ENCODE data around the gene PRPS1.
"Not testable (repeated sequence)": the region's sequence is repeated elsewhere in the genome, so short reads cannot be mapped to it uniquely, and the experiment has no call there.

Gene PRPS1

GRCh38 chrX:107658660-107659059 is 30.4 kb downstream of the PRPS1 start:
- H3K27ac ChIP-seq, result no peak overlapping the region
- TF ChIP-seq, protein P1, sequence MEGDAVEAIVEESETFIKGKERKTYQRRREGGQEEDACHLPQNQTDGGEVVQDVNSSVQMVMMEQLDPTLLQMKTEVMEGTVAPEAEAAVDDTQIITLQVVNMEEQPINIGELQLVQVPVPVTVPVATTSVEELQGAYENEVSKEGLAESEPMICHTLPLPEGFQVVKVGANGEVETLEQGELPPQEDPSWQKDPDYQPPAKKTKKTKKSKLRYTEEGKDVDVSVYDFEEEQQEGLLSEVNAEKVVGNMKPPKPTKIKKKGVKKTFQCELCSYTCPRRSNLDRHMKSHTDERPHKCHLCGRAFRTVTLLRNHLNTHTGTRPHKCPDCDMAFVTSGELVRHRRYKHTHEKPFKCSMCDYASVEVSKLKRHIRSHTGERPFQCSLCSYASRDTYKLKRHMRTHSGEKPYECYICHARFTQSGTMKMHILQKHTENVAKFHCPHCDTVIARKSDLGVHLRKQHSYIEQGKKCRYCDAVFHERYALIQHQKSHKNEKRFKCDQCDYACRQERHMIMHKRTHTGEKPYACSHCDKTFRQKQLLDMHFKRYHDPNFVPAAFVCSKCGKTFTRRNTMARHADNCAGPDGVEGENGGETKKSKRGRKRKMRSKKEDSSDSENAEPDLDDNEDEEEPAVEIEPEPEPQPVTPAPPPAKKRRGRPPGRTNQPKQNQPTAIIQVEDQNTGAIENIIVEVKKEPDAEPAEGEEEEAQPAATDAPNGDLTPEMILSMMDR (conservative IDR thresholded peaks at IDR 0.05), result no peak

DNA sequence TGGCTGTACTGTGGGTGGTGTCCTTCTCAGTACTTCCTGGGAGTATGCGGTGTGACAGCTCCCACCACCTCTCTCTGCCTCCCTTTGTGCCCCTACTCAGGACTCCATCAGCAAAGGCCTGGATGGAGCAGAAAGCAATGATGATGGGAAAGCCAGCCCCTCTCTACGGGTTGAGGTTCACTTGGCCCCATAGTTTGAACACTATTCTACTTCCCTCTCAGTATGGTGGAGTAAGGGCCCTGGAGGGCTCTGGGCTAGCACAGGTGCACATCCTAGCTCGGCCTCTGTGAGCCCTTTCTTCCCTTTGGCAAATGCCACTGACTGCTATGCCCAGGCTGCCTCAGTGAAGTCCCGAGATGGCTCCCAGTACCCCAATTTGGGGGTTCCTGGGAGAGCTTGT is 31.0 kb downstream of the PRPS1 start:
- TF ChIP-seq, protein P1 (conservative IDR thresholded peaks at IDR 0.05), result no peak
- no peak overlapping the region for H3K27ac ChIP-seq

- H3K27ac ChIP-seq, result no peak overlapping the region
- TF ChIP-seq, protein P1 (conservative IDR thresholded peaks at IDR 0.05), result peak; percentile 66
Measured at GRCh38 chrX:107659768-107660167, 31.5 kb downstream of the PRPS1 start.

DNA sequence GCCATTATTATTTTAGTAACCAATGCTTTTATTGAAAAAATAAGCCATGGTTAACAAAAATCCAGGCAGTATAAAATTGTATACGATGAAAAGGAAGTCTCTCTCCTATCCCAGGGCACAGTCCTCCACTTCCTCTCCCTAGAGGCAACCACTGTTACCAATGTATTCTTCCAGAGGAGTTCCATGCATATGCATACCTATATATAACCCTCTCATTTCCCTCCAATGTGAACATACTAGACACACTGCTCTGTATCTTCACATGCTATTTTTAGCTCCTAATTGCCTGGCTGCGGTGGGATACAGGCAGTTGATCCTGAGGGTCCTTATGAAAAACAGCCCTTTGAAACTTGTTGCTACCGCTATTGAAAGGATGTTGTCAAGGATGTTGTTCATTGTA is 33.8 kb downstream of the PRPS1 start:
- TF ChIP-seq, protein P1 (conservative IDR thresholded peaks at IDR 0.05), result no peak
- H3K27ac ChIP-seq, result no peak overlapping the region

DNA sequence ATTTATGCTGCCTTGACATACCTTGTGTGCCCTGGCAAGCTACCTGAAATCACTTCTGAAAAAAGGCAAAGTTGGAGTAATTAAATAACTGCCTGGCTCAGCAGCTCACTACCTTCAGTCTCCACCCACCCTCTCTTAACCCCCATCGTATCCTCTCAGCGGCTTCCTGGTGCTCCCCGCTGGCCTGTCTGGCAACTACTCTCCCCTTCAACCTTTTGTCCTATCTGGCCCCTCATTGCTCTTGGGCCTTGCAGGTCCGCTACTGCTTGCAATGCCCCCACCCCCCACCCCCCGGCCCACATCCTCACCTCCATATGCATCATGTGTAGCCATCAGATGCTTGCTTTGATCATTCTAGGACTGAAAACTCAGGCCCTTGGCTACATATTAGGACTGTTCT is 34.5 kb downstream of the PRPS1 start:
- no peak overlapping the region for H3K27ac ChIP-seq
- TF ChIP-seq, protein P1 (conservative IDR thresholded peaks at IDR 0.05), result no peak

DNA sequence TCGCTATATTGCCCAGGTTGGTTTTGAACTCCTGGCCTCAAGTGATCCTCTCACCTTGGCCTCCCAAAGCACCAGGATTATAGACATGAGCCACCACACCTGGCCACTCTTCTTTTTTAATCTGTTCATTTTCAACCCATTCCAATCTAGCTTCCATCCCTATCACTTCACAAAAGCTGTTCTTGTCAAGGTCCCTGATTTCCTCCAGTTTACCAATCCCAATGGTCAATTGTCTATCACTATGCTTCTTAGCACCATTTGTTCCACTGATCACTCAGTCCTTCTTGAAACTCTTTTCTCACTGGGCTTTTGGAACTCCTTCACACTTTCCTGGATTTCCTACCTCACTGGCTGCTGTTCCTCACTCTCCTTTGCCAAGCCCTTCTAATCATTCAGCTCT is 38.6 kb downstream of the PRPS1 start:
- H3K27ac ChIP-seq, result no peak overlapping the region
- TF ChIP-seq, protein P1 (conservative IDR thresholded peaks at IDR 0.05), result no peak

GRCh38 chrX:107667426-107667825 is 39.1 kb downstream of the PRPS1 start:
- no peak overlapping the region for H3K27ac ChIP-seq
- TF ChIP-seq, protein P1 (conservative IDR thresholded peaks at IDR 0.05), result no peak

GRCh38 chrX:107668710-107669109 is 40.4 kb downstream of the PRPS1 start:
- H3K27ac ChIP-seq, result not testable (repeated sequence)
